Activated naive CD8-positive, alpha-beta T cell treated with anti-CD3 and anti-CD28 coated beads, Interleukin-2, amount 10 ng/mL, durations not matched to agents 7 days and 5 days (primary cell): ENCODE results near the gene ABCC9. TPM values are rescaled to one million over a fixed set of nuclear protein-coding genes. Genes with fewer than 3 reads are reported as not detected.
"Not testable (repeated sequence)": the region's sequence is repeated elsewhere in the genome, so short reads cannot be mapped to it uniquely, and the experiment has no call there.

Experiments used
- ATAC-seq: fragments of 150-1000 bp; cut with Tn5 transposase; one replicate; pipeline ENCODE4 v1.10.0; 2021; ENCODE audit warnings: low read depth, moderate library complexity
- POLR2A ChIA-PET: fragments of 350-600 bp; sonication (Branson Sonifier 250); formaldehyde crosslinking; loops from one replicate; lab custom pipeline; 2021; ENCODE audit warnings: antibody characterized with exemption; lab: Charles Lee
- DNase-seq: peaks from one replicate; pipeline ENCODE4 v3.0.0; 2021
- H3K27ac Mint-ChIP-seq: one replicate; pipeline ENCODE4 v1.8.0; 2022; ENCODE audit warnings: mild to moderate bottlenecking, mixed read lengths
- H3K27me3 Mint-ChIP-seq: one replicate; pipeline ENCODE4 v1.8.0; 2022; ENCODE audit warnings: mild to moderate bottlenecking, moderate library complexity, mixed read lengths
- H3K36me3 Mint-ChIP-seq: one replicate; pipeline ENCODE4 v1.8.0; 2021; ENCODE audit warnings: mild to moderate bottlenecking, mixed read lengths
- H3K4me1 Mint-ChIP-seq: one replicate; pipeline ENCODE4 v1.8.0; 2021; ENCODE audit warnings: mixed read lengths
- H3K4me3 Mint-ChIP-seq: one replicate; pipeline ENCODE4 v1.8.0; 2022; ENCODE audit warnings: mild to moderate bottlenecking, moderate library complexity, mixed read lengths
- H3K9me3 Mint-ChIP-seq: one replicate; pipeline ENCODE4 v1.8.0; 2021; ENCODE audit warnings: mixed read lengths
- total RNA-seq, 2 experiments: library from RNA; stranded (reverse); gene quantifications; one replicate each; pipeline ENCODE4 v1.2.3, GENCODE V29; 2021

ABCC9 gene
- total RNA-seq, 2 experiments from 2014 or later, result not detected

- DNase-seq, result no peak
- POLR2A ChIA-PET, result no interaction called here
- ATAC-seq, result no peak
- no peak overlapping the region for H3K4me3 Mint-ChIP-seq
- H3K36me3 Mint-ChIP-seq, result no peaks in the 10 kb centered on the region
- H3K27me3 Mint-ChIP-seq, result peaks cover 2% of the 10 kb centered on the region
- H3K27ac Mint-ChIP-seq, result no peak overlapping the region
- no peaks in the 10 kb centered on the region for H3K4me1 Mint-ChIP-seq
- H3K9me3 Mint-ChIP-seq, result no peaks in the 10 kb centered on the region
These were observed 27.4 kb downstream of the ABCC9 start for GRCh38 chr12:21913823-21914222.

GRCh38 chr12:21912318-21912717 is 28.9 kb downstream of the ABCC9 start:
- Mint-ChIP-seq H3K36me3 (no peaks in the 10 kb centered on the region), H3K4me1 (no peaks in the 10 kb centered on the region), H3K9me3 (no peaks in the 10 kb centered on the region), H3K4me3 (no peak overlapping the region), H3K27me3 (peaks cover 2% of the 10 kb centered on the region), H3K27ac (no peak overlapping the region)
- DNase-seq (no peak), ATAC-seq (no peak)
- POLR2A ChIA-PET, result no interaction called here

- Mint-ChIP-seq H3K4me3 (no peak overlapping the region), H3K4me1 (no peaks in the 10 kb centered on the region), H3K27me3 (peaks cover 2% of the 10 kb centered on the region), H3K27ac (no peak overlapping the region), H3K36me3 (no peaks in the 10 kb centered on the region), H3K9me3 (no peaks in the 10 kb centered on the region)
- DNase-seq (no peak), ATAC-seq (no peak)
- POLR2A ChIA-PET, result no interaction called here
These were observed 29.4 kb downstream of the ABCC9 start for GRCh38 chr12:21911832-21912231.

GRCh38 chr12:21910657-21911056 is 30.6 kb downstream of the ABCC9 start:
- Mint-ChIP-seq H3K9me3 (no peaks in the 10 kb centered on the region), H3K36me3 (no peaks in the 10 kb centered on the region), H3K4me3 (no peak overlapping the region), H3K27me3 (no peaks in the 10 kb centered on the region), H3K27ac (no peak overlapping the region), H3K4me1 (no peaks in the 10 kb centered on the region)
- POLR2A ChIA-PET, result no interaction called here
- no peak for DNase-seq
- ATAC-seq, result no peak

- Mint-ChIP-seq H3K4me3 (no peak overlapping the region), H3K27me3 (no peaks in the 10 kb centered on the region), H3K36me3 (no peaks in the 10 kb centered on the region), H3K27ac (no peak overlapping the region), H3K4me1 (no peaks in the 10 kb centered on the region), H3K9me3 (no peaks in the 10 kb centered on the region)
- DNase-seq (no peak), ATAC-seq (no peak)
- POLR2A ChIA-PET, result no interaction called here
These were observed 33.0 kb downstream of the ABCC9 start for GRCh38 chr12:21907948-21908837.

DNA sequence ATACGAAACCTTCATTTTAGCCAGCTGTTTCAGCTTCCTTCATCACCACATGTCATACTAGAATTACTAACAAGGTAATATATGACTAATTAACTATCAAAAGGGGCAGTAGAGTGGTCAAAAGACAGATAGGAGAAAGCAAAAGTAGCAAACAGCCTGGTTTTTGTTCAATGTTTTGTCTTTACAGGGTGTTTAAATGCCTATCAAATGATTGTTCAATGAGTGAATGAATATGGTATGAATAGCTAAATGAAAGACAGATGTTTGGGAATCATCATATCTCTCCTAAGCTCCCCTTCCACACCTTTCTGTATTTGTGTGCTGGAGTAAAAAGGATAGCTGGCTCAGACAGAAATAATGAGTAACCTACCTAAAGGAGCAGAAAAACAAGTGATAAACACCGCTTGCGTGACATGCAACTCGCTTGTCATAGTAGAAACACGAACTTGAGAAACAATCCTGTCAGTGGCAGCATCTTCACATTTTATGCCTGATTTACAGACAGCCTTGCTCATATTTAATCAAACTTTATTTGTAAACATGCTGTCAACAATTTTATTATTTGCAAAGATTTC is 34.2 kb downstream of the ABCC9 start:
- no peaks in the 10 kb centered on the region for H3K27me3 Mint-ChIP-seq
- POLR2A ChIA-PET, result no interaction called here
- H3K4me1 Mint-ChIP-seq, result no peaks in the 10 kb centered on the region
- ATAC-seq, result no peak
- no peak overlapping the region for H3K4me3 Mint-ChIP-seq
- no peak overlapping the region for H3K27ac Mint-ChIP-seq
- no peak for DNase-seq
- no peaks in the 10 kb centered on the region for H3K9me3 Mint-ChIP-seq
- H3K36me3 Mint-ChIP-seq, result no peaks in the 10 kb centered on the region

GRCh38 chr12:21899532-21899931 is 41.7 kb downstream of the ABCC9 start:
- H3K36me3 Mint-ChIP-seq, H3K27ac Mint-ChIP-seq, ATAC-seq, DNase-seq, H3K27me3 Mint-ChIP-seq, POLR2A ChIA-PET, H3K9me3 Mint-ChIP-seq, H3K4me1 Mint-ChIP-seq, H3K4me3 Mint-ChIP-seq: not testable (repeated sequence)

DNA sequence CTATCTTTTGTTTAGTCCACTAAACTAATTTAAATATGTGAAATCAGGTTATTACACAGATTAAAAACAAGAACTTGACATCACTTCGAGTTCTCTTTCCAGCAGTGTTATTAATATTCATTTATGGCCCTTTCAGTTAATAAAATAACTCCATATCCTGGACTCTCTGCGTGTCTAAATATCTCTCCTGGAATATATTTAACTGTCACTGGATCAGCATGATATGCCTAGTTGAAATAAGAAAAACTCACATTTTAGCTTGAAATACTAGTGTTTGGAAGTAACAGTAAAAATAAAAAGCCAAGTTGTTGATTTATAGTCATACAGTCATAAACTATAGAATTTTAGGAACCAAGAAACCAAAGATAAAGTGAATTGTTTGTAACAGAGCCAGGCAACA is 45.6 kb downstream of the ABCC9 start:
- no peak for ATAC-seq
- Mint-ChIP-seq H3K4me3 (no peak overlapping the region), H3K27me3 (no peaks in the 10 kb centered on the region), H3K4me1 (no peaks in the 10 kb centered on the region), H3K9me3 (no peaks in the 10 kb centered on the region), H3K36me3 (no peaks in the 10 kb centered on the region), H3K27ac (no peak overlapping the region)
- DNase-seq, result no peak
- POLR2A ChIA-PET, result no interaction called here

DNA sequence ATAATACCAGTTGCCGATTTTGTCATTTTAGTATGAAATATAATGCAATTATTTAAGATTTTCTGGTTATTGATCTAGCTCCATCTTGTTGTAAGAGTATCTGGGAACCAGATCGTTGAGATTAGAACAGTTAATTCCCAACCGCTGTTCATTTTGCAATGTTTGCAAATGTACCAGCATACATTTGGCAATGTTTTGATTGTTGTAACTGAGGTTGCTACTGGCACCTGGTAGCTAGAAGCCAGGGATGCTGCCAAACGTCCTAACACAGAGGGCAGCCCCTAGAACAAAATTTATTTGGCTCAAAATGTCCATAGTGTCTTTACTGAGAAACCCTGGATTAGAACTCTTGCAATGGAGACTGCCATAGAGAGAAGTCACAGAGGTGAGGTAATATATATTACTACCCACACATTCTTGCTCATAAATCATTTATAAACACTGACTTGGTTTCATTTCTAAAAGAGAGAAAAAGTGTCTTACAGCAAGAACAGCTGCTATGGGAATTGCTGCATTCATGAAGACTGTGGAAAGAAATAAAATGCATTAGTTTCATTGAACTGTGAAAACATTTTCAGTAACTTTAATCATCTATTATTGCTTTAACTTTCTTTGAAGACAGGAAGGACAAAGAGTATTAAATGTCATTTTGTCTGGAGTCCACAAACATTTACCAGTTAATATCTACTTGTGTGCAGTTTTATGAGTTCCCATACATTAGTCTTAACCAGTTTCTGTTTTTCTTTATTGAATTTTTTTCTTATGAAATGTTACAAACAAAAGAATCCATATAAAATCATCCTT is 46.2 kb downstream of the ABCC9 start:
- H3K4me3 Mint-ChIP-seq, result no peak overlapping the region
- no peaks in the 10 kb centered on the region for H3K27me3 Mint-ChIP-seq
- H3K27ac Mint-ChIP-seq, result no peak overlapping the region
- no peaks in the 10 kb centered on the region for H3K36me3 Mint-ChIP-seq
- H3K4me1 Mint-ChIP-seq, result no peaks in the 10 kb centered on the region
- H3K9me3 Mint-ChIP-seq, result no peaks in the 10 kb centered on the region
- no peak for DNase-seq
- POLR2A ChIA-PET, result no interaction called here
- no peak for ATAC-seq

DNA sequence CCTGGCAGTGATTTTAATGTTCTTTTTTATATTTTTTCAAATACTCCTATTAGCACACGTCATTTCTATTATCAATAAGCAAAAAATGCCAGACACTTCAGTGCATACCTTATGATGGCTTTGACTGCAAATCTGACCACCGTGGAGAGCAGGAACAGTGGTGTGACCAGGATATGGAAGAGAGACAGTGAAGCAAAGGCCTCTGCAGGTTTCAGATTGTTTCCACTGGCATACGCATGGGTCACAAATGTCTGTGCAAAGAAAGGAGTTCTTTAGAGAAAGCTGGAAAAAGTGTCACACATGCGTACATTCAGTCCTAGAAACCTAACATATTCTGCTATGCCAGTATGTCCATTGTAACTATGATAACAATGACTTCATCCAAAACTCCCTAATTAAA is 47.3 kb downstream of the ABCC9 start:
- Mint-ChIP-seq H3K4me3 (no peak overlapping the region), H3K36me3 (no peaks in the 10 kb centered on the region), H3K27ac (no peak overlapping the region), H3K27me3 (no peaks in the 10 kb centered on the region), H3K9me3 (no peaks in the 10 kb centered on the region), H3K4me1 (no peaks in the 10 kb centered on the region)
- POLR2A ChIA-PET, result no interaction called here
- no peak for DNase-seq
- no peak for ATAC-seq

DNA sequence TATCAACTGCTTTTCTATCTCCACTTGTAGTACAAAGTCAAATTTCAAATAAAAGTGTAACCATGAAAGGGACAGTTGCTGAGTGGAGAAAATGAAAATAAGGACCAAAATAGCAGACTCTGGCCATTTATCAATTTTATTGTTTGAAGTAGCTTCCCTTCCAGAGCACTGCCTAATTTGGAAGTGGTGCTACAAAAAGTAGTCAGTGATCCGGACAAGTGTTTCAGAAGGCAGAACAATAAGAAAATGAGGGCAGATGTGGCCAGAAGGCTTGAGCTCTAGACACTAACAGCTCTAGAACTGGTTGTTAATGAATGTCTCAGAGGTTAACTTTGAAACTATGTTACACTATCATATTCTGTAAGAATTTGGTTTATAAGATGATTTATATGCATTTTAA is 48.9 kb downstream of the ABCC9 start:
- POLR2A ChIA-PET, result no interaction called here
- Mint-ChIP-seq H3K4me3 (no peak overlapping the region), H3K36me3 (no peaks in the 10 kb centered on the region), H3K9me3 (no peaks in the 10 kb centered on the region), H3K27ac (no peak overlapping the region), H3K4me1 (no peaks in the 10 kb centered on the region), H3K27me3 (no peaks in the 10 kb centered on the region)
- no peak for ATAC-seq
- DNase-seq, result no peak

DNA sequence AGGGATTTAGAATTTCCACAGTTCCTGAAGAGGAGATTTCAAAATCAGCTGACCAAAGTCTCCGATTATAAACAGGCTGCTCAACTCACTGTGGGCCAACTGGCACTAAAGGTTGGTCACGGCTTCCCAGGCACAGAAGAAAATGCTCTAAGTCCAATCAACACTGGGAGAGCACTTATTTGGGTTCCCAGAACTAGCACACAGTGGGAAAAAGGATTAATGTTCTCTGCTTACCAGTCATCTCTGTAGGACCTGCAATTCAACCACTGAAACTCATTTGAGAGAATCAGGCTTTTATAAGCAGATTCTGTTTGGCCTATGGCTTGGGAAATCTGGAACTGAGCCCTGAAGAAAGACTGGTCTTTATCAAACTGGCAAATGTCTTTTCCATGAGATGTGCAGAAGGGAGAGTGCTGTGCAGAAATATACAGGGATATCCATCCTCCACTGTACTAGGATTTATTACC is 49.4 kb downstream of the ABCC9 start:
- Mint-ChIP-seq H3K27ac (no peak overlapping the region), H3K27me3 (no peaks in the 10 kb centered on the region), H3K36me3 (no peaks in the 10 kb centered on the region), H3K4me3 (no peak overlapping the region), H3K4me1 (no peaks in the 10 kb centered on the region), H3K9me3 (no peaks in the 10 kb centered on the region)
- ATAC-seq (no peak), DNase-seq (no peak)
- POLR2A ChIA-PET, result no interaction called here

DNA sequence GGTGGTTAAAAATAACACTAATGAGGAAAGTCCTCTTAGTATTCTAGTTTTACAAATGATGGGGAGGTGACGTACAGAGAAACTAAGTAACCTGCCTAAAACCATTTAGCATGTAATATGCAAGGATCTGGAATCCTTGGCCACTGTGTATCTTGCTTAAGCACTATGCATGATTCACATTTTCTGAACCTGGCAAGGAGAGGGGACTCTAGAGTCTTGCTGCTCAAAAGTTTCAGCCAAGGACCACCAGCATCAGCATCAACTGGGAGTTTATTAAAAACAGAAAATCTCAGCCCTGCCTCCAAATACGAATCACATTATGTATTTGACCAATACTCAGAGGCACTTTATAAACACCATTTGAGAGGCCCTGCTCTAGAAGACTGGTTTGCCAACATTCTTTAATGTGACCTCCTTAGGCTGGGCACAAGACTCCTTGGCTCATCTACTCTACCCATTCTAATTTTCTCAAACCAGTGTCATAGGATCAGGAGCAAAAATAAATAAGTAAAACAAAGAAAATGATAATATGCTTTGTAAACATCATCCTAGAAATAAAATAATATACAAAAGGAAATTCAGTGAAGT is 52.9 kb downstream of the ABCC9 start:
- H3K27me3 Mint-ChIP-seq, result no peaks in the 10 kb centered on the region
- H3K9me3 Mint-ChIP-seq, result no peaks in the 10 kb centered on the region
- no peak overlapping the region for H3K27ac Mint-ChIP-seq

More for the DNA sequence above, 52.9 kb downstream of the ABCC9 start:
- Mint-ChIP-seq H3K36me3 (no peaks in the 10 kb centered on the region), H3K4me1 (no peaks in the 10 kb centered on the region), H3K4me3 (no peak overlapping the region)
- ATAC-seq, result no peak
- DNase-seq, result no peak
- POLR2A ChIA-PET, result no interaction called here
